GM20431 (cell line): ENCODE data around the gene IFITM5.
"Not testable (repeated sequence)": the region's sequence is repeated elsewhere in the genome, so short reads cannot be mapped to it uniquely, and the experiment has no call there.

Experiments used
- in situ Hi-C: fragments of 300-500 bp; cut with MseI, MboI; formaldehyde crosslinking; loops from one replicate; pipeline ENCODE4 v1.15.0; 2020; ENCODE audit warnings: low sequenced_read_pairs; ENCODE audit not compliant: unreplicated experiment

IFITM5 gene

DNA sequence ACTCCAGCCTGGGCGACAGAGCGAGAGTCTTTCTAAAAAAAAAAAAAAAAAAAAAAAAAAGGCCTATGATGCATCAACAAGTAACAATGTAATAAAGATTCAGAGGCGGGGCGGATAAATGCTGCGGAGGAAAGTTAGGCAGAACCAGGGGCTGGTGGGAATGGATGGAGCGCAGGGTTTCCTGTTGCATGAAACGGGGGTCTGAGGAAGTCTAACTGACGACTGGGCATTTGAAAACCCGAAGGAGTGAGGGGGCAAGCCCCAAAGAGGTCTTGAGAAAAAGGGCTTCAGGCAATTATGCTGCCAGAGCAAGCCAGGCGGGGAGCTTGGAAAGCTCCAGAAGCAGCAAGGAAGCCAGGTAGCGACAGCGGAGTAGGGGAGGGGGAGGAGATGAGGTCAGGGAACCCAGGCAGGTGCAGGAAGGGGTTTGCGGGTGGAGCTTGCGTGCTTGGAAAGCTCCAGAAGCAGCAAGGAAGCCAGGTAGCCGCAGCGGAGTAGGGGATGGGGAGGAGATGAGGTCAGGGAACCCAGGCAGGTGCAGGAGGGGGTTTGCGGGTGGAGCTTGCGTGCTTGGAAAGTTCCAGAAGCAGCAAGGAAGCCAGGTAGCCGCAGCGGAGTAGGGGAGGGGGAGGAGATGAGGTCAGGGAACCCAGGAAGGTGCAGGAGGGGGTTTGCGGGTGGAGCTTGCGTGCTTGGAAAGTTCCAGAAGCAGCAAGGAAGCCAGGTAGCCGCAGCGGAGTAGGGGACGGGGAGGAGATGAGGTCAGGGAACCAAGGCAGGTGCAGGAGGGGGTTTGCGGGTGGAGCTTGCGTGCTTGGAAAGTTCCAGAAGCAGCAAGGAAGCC, 12.1 kb downstream of the IFITM5 start:
- in situ Hi-C loops, result not testable (repeated sequence)

DNA sequence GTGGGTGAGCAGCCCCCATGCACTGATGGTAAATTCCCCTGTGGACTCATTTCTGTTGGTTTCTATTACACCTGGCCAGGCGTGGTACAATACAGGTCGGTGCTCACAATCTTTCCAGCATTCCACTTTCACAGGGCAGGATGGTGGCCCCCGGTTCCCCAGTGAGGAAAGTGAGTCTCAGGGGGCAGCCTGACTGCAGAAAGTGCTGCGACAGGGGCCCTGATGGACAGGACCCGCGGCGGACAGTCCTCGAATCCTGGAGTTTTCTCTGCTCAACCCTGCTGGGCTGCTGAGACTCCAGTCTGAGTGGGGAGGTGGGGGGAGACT, 13.5 kb downstream of the IFITM5 start:
- in situ Hi-C loops, result no loop called here

DNA sequence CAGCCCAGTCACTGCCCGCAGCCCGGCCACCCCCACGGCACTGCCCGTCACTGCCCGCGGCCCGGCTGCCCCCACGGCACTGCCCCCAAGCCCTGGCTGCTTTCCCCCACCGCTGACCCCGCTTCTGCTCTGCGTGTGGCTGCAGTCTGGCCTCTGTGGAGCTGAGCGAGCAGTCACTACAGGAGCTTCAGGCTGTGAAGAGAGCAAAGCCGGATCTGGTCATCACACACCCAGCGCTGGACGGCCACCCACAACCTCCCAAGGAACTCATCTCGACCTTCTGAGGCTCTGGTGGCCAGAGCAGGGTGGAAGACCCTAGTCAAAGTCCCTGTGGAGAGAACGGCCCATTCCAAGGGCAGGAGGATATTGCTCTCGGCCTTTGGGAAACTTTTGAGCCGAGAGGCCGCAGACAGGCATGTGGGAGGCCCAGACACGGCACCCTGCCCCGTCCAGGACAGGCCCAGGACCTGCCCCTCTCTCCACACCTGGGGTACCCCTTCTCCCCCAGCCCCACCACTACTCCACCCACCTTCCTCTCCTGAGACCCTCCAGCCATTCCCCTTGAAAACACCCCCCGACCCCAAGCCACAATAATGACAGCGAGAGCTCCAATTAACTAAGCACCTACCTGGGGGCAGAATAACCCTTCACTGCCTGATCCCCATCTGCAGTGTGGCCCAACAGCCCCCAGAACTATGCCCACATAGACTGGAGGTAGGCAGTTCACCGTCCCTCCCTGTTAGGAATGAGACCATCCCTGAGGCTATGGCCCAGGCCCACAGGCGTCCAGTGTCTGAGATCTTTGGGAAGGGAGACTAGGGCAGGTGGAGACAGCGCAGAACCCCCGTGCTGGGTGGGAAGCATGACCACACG, 14.1 kb downstream of the IFITM5 start:
- in situ Hi-C loops, result no loop called here

DNA sequence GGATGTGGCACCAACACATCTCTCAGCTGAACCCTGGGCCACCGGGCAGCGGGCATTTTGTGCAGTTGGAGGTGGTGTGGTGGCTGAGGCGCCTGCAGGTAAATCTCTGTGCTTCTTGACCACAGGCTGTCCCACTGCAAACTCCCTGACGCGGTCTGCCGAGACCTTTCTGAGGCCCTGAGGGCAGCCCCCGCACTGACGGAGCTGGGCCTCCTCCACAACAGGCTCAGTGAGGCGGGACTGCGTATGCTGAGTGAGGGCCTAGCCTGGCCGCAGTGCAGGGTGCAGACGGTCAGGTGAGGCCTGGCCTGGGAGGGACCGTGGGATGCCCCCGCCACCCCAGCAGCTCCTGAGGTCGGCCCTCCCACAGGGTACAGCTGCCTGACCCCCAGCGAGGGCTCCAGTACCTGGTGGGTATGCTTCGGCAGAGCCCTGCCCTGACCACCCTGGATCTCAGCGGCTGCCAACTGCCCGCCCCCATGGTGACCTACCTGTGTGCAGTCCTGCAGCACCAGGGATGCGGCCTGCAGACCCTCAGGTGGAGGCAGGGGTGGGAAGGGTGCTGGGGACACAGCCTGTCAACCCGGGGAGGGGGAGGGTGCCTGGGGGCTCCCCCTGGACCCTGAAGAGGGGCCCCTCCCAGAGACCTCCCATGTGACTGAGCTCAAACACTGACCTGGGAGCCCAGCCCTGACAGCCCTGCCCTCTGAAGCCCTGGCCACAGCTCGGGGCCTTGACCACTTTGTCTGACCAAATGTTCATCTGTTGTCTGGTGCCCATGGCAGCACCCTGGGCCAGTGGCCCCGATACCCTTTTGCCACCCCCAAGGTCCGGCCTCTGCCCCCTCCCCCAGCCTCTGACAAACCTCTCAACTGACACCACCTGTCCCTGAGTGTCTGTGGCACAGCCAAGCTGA, 15.0 kb downstream of the IFITM5 start:
- in situ Hi-C loops, result no loop called here

DNA sequence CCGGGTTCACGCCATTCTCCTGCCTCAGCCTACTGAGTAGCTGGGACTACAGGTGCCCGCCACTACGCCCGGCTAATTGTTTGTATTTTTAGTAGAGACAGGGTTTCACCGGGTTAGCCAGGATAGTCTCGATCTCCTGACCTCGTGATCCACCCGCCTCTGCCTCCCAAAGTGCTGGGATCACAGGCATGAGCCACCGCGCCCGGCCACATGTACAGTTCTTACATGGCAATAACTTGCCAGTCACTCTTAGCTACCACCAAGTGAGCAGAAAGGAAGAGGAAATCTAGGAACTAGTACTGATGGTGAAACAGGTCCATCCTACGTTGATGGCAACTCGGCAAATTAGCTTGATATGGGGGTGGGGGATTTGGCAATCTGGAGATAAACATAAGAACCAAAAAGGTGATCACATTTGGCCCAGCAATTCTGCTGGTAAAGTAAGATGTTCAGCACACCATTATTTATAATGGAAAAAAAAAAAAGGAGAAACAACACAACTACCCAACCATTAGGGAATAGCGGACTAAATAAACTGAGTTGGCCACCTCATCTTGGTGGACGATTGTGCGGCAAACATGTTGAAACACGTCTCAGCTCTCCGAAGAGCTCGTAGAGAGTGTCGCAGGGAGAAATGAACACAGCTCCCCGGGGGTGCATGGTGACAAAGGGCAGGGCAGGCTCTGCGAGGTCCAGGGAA, 15.8 kb downstream of the IFITM5 start:
- in situ Hi-C loops, result no loop called here

DNA sequence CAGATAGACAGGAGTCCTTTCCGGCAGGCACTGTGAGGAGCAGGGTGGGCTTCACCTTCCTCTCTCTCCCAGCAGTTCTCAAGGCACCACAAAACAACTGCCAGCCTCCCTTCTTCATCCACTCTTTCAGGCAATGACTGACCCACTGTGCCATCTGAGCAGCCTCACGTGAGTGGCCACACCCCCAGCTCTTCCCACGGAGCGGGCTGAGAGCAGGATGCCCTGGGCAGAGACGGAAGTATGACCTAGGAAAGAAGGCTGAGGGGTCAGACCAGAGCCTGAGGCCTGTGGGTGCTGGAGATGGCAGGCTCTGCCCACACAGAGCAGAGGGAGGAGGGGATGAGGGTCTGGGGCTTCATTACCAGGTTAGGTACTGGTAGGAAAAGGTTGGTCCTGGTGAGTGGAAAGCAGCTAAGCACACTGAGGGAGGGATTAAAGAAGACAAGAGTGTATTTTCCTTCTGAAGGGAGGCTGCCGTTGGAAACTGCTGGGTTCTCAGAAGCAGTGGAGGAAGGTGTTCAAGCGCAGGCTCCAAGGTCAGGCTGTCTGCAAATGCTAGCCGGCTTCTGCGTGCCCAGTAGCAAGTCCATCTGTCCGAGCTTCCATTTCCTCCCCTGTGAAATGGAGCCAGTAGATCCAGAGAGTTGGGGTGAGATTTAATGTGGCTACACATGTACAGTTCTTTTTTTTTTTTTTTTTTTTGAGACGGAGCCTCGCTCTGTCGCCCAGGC, 16.5 kb downstream of the IFITM5 start:
- in situ Hi-C loops, result no loop called here

DNA sequence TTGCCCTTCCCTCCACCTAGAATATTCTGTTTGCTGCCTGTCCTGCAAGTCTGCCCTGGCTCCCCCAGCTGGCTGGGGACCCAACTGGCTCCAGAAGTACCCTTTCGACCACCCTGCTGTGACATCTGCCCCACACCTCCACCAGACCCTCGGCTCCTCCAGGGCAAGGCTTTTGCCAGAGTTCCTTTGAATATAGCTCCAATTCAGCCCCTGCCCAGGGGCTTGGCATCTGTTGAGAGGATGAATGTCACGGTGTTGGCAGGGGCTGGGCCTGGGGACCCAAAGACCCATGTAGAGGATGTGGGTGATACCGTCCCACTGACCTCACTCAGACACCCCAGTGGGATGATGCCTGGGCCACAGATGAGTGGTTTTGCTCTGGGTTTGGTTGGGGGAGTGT, 17.2 kb downstream of the IFITM5 start:
- in situ Hi-C loops, result no loop called here

DNA sequence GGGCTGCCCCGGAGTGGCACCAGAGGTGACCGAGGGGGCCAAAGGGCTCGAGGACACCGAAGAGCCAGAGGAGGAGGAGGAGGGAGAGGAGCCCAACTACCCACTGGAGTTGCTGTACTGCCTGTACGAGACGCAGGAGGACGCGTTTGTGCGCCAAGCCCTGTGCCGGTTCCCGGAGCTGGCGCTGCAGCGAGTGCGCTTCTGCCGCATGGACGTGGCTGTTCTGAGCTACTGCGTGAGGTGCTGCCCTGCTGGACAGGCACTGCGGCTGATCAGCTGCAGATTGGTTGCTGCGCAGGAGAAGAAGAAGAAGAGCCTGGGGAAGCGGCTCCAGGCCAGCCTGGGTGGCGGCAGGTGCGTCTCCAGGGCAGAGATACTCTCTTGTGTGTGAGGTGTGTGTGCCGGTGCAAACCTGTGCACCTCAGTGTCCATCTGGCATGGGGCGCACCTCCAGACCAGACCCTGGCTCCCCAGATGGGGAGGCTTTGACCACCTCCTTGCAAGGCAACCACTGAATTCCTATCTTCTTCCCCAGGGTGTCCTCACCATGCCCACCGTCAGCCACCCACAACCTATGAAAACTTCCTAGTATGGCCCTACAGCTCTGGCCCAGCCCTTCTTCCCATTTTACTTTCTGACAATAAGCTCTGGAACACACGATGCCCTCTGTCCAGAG, 17.7 kb downstream of the IFITM5 start:
- in situ Hi-C loops, result no loop called here

DNA sequence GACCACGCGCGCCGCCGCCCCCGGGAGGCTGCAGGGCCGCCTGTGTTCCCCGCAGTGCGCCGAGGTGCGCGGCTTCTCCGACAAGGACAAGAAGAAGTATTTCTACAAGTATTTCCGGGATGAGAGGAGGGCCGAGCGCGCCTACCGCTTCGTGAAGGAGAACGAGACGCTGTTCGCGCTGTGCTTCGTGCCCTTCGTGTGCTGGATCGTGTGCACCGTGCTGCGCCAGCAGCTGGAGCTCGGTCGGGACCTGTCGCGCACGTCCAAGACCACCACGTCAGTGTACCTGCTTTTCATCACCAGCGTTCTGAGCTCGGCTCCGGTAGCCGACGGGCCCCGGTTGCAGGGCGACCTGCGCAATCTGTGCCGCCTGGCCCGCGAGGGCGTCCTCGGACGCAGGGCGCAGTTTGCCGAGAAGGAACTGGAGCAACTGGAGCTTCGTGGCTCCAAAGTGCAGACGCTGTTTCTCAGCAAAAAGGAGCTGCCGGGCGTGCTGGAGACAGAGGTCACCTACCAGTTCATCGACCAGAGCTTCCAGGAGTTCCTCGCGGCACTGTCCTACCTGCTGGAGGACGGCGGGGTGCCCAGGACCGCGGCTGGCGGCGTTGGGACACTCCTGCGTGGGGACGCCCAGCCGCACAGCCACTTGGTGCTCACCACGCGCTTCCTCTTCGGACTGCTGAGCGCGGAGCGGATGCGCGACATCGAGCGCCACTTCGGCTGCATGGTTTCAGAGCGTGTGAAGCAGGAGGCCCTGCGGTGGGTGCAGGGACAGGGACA, 18.4 kb downstream of the IFITM5 start:
- in situ Hi-C loops, result no loop called here

DNA sequence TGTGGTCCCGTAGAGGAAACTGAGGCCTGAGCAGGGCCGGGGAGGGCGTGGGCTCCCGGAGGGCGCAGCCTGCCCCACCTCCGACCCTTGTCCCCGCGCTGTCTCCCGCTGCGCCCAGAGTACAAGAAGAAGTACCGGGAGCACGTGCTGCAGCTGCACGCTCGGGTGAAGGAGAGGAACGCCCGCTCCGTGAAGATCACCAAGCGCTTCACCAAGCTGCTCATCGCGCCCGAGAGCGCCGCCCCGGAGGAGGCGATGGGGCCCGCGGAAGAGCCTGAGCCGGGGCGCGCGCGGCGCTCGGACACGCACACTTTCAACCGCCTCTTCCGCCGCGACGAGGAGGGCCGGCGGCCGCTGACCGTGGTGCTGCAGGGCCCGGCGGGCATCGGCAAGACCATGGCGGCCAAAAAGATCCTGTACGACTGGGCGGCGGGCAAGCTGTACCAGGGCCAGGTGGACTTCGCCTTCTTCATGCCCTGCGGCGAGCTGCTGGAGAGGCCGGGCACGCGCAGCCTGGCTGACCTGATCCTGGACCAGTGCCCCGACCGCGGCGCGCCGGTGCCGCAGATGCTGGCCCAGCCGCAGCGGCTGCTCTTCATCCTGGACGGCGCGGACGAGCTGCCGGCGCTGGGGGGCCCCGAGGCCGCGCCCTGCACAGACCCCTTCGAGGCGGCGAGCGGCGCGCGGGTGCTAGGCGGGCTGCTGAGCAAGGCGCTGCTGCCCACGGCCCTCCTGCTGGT, 19.2 kb downstream of the IFITM5 start:
- in situ Hi-C loops, result no loop called here

DNA sequence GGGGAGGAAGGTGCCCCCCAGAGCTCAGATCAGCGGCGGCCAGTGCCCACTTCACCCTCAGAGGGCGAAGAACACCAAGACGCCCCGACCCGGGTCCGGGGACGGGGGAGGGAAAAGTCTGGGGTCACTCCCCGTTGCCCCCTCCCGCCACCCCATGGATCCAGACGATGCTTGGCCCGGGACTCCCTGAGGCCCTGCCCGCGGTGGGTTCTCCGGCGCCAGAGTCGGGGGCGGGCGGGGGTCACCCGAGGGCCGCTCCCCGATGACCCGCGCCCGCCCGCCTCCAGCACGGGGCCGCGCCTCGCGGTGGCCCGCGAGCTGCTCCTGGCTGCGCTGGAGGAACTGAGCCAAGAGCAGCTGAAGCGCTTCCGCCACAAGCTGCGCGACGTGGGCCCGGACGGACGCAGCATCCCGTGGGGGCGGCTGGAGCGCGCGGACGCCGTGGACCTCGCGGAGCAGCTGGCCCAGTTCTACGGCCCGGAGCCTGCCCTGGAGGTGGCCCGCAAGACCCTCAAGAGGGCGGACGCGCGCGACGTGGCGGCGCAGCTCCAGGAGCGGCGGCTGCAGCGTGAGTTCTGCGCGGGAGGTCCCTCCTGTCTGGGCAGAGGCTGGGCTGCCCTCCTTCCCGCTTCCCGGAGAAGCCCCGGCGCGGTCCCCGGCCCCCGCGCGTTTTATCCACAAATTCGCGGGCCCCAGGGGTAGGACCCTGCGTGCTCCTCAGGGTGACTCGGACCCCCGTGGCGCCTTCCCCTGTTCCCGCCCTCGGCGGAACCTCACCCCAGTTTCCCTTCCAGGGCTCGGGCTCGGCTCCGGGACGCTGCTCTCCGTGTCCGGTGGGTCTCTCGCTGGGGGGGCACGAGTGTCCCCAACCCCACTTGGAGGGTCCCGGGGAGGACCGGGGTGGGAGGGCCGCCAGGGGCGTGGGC, 20.0 kb downstream of the IFITM5 start:
- in situ Hi-C loops, result no loop called here

DNA sequence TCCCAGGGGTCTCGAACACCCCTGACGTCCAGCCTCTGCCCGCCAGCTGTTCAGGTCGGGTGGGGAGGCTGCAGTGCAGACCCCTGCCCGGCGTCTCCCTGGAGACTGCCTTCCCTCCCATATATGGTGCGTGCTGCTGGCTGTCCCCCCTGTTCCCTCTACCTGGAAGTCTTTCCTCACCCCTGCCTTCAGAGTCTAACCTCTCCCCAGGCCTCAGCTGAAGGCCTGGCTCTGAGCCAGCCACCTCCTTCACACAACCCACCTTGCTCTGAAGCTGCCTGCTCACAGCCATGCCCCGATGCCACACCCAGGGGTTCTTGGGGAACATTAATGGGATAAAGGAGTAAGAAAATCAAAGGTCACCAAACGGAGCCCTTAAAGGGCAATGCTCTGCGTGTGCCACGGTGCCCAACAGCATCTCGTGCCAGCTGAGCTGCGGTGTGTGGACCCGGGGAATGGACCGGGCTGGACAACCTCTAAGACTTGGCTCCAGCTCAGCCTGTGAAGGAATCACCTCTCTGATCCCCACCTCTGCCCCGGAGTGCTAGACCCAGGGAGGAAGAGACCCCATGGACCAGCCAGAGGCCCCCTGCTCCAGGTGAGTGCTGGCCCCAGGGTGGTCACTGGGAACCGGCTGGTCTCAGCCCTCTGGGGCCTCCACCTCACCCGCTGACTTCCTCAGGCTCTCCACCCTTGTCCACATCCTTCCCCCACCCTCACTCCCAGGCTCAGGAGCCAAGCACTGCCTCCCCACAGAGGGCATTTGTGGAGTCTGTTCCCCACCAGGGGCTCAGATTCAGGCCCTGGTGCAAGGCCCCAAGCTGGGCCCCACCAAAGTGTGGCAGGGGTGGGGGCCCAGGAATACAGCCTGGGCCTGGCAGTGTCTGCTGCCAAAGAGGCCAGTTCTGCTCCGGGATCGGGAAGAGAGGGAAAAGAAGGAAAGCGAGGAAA, 21.1 kb downstream of the IFITM5 start, which contains the start of gene NLRP6:
NLRP6 (plus strand) TSS at position 407 of the 951 bp plus-strand sequence; CDS start at position 570, 163 bp downstream.
- in situ Hi-C loops, result no loop called here

DNA sequence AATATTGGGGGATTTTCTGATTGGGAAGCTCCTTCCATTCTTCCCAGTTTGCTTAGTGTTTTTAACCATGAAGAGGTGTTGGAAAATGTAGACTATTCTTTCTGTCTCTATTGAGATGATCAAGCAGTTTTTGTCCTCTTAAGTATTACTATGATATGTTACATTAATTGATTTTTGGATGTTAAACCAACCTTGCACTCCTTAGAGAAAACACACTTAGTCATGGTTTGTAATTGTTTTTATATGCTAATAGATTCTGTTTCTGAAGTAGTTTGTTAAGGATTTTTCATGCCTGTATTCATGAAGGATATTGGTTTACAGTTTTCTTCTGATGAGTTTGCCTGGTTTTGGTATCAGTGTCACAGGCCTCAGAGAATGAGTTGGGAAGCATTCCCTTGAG, 23.1 kb downstream of the IFITM5 start:
- in situ Hi-C loops, result no loop called here

DNA sequence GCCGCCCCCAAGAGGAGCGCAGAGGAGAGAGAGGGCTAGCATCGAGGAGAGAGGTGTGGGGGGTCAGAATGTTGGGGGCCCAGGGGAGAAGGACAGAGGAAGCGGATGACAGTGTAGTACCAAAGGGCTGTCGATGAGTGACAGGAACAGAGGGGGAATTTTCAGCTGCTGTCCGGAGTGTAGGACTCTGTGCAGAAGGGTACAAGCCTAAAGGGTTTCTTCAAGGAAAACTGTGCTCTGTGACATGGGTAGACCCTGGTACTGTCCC, 26.5 kb downstream of the IFITM5 start:
- in situ Hi-C loops, result no loop called here

DNA sequence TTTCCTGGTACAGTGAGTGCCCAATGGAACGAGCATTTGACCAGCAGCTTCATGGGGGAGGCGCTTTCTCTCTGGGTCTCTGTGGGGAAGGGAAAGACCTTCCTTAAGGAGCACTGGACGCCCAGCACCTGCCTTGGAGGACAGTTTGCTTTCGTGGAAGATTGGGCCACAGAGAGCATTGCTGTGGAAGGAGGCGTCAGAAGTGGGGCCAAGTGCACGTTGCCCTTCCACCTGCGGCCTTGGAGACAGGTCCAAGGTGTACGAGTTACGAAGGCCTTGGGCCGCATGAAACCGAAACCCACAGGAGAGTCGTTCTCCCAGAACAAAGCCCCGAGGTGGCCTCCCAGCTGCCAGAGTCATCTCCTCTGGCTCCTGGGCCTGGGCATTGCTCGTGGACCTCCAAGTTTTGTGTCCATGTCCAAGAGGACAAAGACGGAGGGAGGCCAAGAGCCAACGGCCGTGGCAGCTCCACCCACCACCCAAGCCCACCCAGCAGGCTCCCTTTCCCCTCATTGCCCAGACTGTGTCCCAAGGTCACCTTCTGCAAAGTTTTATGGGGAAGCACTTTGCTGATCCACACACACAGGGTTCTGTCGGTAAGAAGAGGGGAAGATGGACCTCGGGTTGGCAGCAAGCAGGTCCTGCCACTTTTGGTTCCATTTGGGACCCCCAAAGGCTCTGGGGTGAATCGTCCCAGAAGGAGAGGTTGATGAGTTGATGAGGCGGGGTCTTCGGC, 27.0 kb downstream of the IFITM5 start:
- in situ Hi-C loops, result no loop called here
